IPS-15b (cell line): ENCODE results near the gene SLC9A2.

Experiments used
- H3K27me3 ChIP-seq: one replicate; pipeline ENCODE4 v1.6.1; 2013; ENCODE audit warnings: low read length; ENCODE audit not compliant: control insufficient read depth, insufficient read depth
- H3K36me3 ChIP-seq: one replicate; pipeline ENCODE4 v1.6.1; 2013; ENCODE audit warnings: low read length; ENCODE audit not compliant: control insufficient read depth, insufficient read depth
- H3K4me1 ChIP-seq: one replicate; pipeline ENCODE4 v1.6.1; 2013; ENCODE audit warnings: mild to moderate bottlenecking, low read length; ENCODE audit not compliant: control insufficient read depth, insufficient read depth
- H3K4me3 ChIP-seq: one replicate; pipeline ENCODE4 v1.5.1; 2013; ENCODE audit warnings: low read depth, low read length
- H3K9ac ChIP-seq: one replicate; pipeline ENCODE4 v1.6.1; 2013; ENCODE audit warnings: low read depth, mild to moderate bottlenecking, low read length
- H3K9me3 ChIP-seq: one replicate; pipeline ENCODE4 v1.6.1; 2013; ENCODE audit warnings: mild to moderate bottlenecking, low read length; ENCODE audit not compliant: control insufficient read depth, insufficient read depth

SLC9A2 gene

GRCh38 chr2:102678442-102678841 is 59.1 kb downstream of the SLC9A2 start:
- no peaks in the 10 kb centered on the region for H3K36me3 ChIP-seq
- no peaks in the 10 kb centered on the region for H3K27me3 ChIP-seq
- no peak overlapping the region for H3K9ac ChIP-seq
- H3K9me3 ChIP-seq: no peaks in the 10 kb centered on the region
- no peak overlapping the region for H3K4me3 ChIP-seq
- no peaks in the 10 kb centered on the region for H3K4me1 ChIP-seq

- Histone ChIP-seq H3K27me3 (no peaks in the 10 kb centered on the region), H3K4me3 (no peak overlapping the region), H3K36me3 (no peaks in the 10 kb centered on the region)
Observed at GRCh38 chr2:102686479-102687439, 67.4 kb downstream of the SLC9A2 start.

GRCh38 chr2:102690012-102690411 is 70.7 kb downstream of the SLC9A2 start:
- Histone ChIP-seq H3K4me3 (no peak overlapping the region), H3K4me1 (no peaks in the 10 kb centered on the region), H3K36me3 (no peaks in the 10 kb centered on the region), H3K9me3 (no peaks in the 10 kb centered on the region), H3K27me3 (no peaks in the 10 kb centered on the region), H3K9ac (no peak overlapping the region)

More at GRCh38 chr2:102686479-102687439, 67.4 kb downstream of the SLC9A2 start:
- no peaks in the 10 kb centered on the region for H3K9me3 ChIP-seq
- no peaks in the 10 kb centered on the region for H3K4me1 ChIP-seq
- H3K9ac ChIP-seq: no peak overlapping the region

- H3K36me3 ChIP-seq: no peaks in the 10 kb centered on the region
- no peaks in the 10 kb centered on the region for H3K27me3 ChIP-seq
- no peaks in the 10 kb centered on the region for H3K4me1 ChIP-seq
- H3K9ac ChIP-seq: no peak overlapping the region
- H3K4me3 ChIP-seq: no peak overlapping the region
- no peaks in the 10 kb centered on the region for H3K9me3 ChIP-seq
Observed at GRCh38 chr2:102696463-102696862, 77.1 kb downstream of the SLC9A2 start.

- Histone ChIP-seq H3K4me1 (no peaks in the 10 kb centered on the region), H3K4me3 (no peak overlapping the region), H3K27me3 (no peaks in the 10 kb centered on the region), H3K9ac (no peak overlapping the region), H3K9me3 (no peaks in the 10 kb centered on the region), H3K36me3 (no peaks in the 10 kb centered on the region)
Observed at GRCh38 chr2:102698369-102699111, 79.2 kb downstream of the SLC9A2 start.

- H3K36me3 ChIP-seq: no peaks in the 10 kb centered on the region
- no peaks in the 10 kb centered on the region for H3K27me3 ChIP-seq
- peaks cover 3% of the 10 kb centered on the region for H3K4me1 ChIP-seq
- no peak overlapping the region for H3K4me3 ChIP-seq
- H3K9me3 ChIP-seq: no peaks in the 10 kb centered on the region
- no peak overlapping the region for H3K9ac ChIP-seq
Observed at GRCh38 chr2:102703305-102703704, 84.0 kb downstream of the SLC9A2 start.

GRCh38 chr2:102703748-102704147 is 84.4 kb downstream of the SLC9A2 start:
- Histone ChIP-seq H3K9ac (no peak overlapping the region), H3K9me3 (no peaks in the 10 kb centered on the region), H3K4me1 (peaks cover 3% of the 10 kb centered on the region), H3K4me3 (no peak overlapping the region), H3K36me3 (no peaks in the 10 kb centered on the region), H3K27me3 (no peaks in the 10 kb centered on the region)

- H3K9ac ChIP-seq: no peak overlapping the region
- no peaks in the 10 kb centered on the region for H3K36me3 ChIP-seq
- no peak overlapping the region for H3K4me3 ChIP-seq
- H3K4me1 ChIP-seq: peaks cover 3% of the 10 kb centered on the region
- no peaks in the 10 kb centered on the region for H3K9me3 ChIP-seq
- H3K27me3 ChIP-seq: no peaks in the 10 kb centered on the region
Observed at GRCh38 chr2:102704531-102704930, 85.2 kb downstream of the SLC9A2 start.

GRCh38 chr2:102707796-102708695 is 88.7 kb downstream of the SLC9A2 start:
- Histone ChIP-seq H3K9me3 (no peaks in the 10 kb centered on the region), H3K4me1 (peaks cover 3% of the 10 kb centered on the region), H3K4me3 (no peak overlapping the region), H3K36me3 (no peaks in the 10 kb centered on the region), H3K9ac (no peak overlapping the region), H3K27me3 (no peaks in the 10 kb centered on the region)

GRCh38 chr2:102708847-102709559 is 89.7 kb downstream of the SLC9A2 start:
- H3K9me3 ChIP-seq: no peaks in the 10 kb centered on the region
- no peaks in the 10 kb centered on the region for H3K36me3 ChIP-seq
- peaks cover 3% of the 10 kb centered on the region for H3K4me1 ChIP-seq
- H3K9ac ChIP-seq: no peak overlapping the region
- no peak overlapping the region for H3K4me3 ChIP-seq
- no peaks in the 10 kb centered on the region for H3K27me3 ChIP-seq
